Upper lobe of right lung (tissue), 1 donor: ENCODE measurements around the gene SSBP1. TPM values are rescaled to one million over a fixed set of nuclear protein-coding genes. Genes with fewer than 3 reads are reported as not detected.

Experiments used
- ATAC-seq: fragments of 200-7000 bp; cut with Tn5 transposase; one replicate; pipeline ENCODE4 v1.9.1; 2020; ENCODE audit warnings: mild to moderate bottlenecking, moderate library complexity
- DNase-seq: peaks from one replicate; pipeline ENCODE4 v3.0.0-alpha.2; 2020
- H3K27ac ChIP-seq: fragments of 200-600 bp; one replicate; pipeline ENCODE4 v1.8.0; 2022
- H3K27me3 ChIP-seq: fragments of 200-600 bp; one replicate; pipeline ENCODE4 v1.8.0; 2022; ENCODE audit warnings: mild to moderate bottlenecking
- H3K36me3 ChIP-seq: fragments of 200-600 bp; one replicate; pipeline ENCODE4 v1.8.0; 2022
- H3K4me1 ChIP-seq: fragments of 200-600 bp; one replicate; pipeline ENCODE4 v1.8.0; 2022
- H3K4me3 ChIP-seq: fragments of 200-600 bp; one replicate; pipeline ENCODE4 v1.8.0; 2022; ENCODE audit warnings: mild to moderate bottlenecking
- H3K9me3 ChIP-seq: fragments of 200-600 bp; one replicate; pipeline ENCODE4 v1.8.0; 2022
- CTCF ChIP-seq: fragments of 200-600 bp; IDR thresholded peaks from one replicate; pipeline ENCODE4 v1.8.0; 2022; ENCODE audit warnings: antibody characterized with exemption
- intact Hi-C: fragments of 100-400 bp; cut with DNase I; formaldehyde crosslinking; loops from one replicate; pipeline ENCODE4 v1.11.0; 2022
- total RNA-seq: library from RNA; stranded (reverse); fragmentation: NEBNext Ultra II Directional; extraction: Animal tissue kit (Norgen Biotek cat#: 25700); gene quantifications from one replicate; pipeline ENCODE4 v1.2.1, GENCODE V29; 2021
- donor health status: DM: no; HTN: yes; CAD: no; lungs with severe emphysema.

Gene SSBP1
- total RNA-seq, 1 donor from 2014 or later, result 64.9 TPM

- no peak for ATAC-seq
- intact Hi-C loops, result no loop called here
These were observed 34.0 kb upstream of the SSBP1 start for GRCh38 chr7:141704112-141704511.

GRCh38 chr7:141704741-141705140, 33.4 kb upstream of the SSBP1 start:
- no peak for DNase-seq

More at GRCh38 chr7:141704112-141704511, 34.0 kb upstream of the SSBP1 start:
- Histone ChIP-seq H3K4me1 (peaks cover 8% of the 10 kb centered on the region), H3K4me3 (no peak overlapping the region), H3K36me3 (no peaks in the 10 kb centered on the region), H3K27ac (no peak overlapping the region), H3K9me3 (no peaks in the 10 kb centered on the region), H3K27me3 (no peaks in the 10 kb centered on the region)
- no peak for TF ChIP-seq CTCF
- DNase-seq, result no peak

GRCh38 chr7:141706239-141707064, 31.7 kb upstream of the SSBP1 start:
- H3K9me3 ChIP-seq, result no peaks in the 10 kb centered on the region
- no peaks in the 10 kb centered on the region for H3K36me3 ChIP-seq
- DNase-seq, result no peak
- peaks cover 8% of the 10 kb centered on the region for H3K4me1 ChIP-seq
- no peak for ATAC-seq
- H3K4me3 ChIP-seq, result no peak overlapping the region
- H3K27me3 ChIP-seq, result no peaks in the 10 kb centered on the region
- intact Hi-C loops, result no loop called here
- no peak for TF ChIP-seq CTCF
- H3K27ac ChIP-seq, result no peak overlapping the region

More at GRCh38 chr7:141704741-141705140, 33.4 kb upstream of the SSBP1 start:
- Histone ChIP-seq H3K9me3 (no peaks in the 10 kb centered on the region), H3K4me3 (no peak overlapping the region), H3K36me3 (no peaks in the 10 kb centered on the region), H3K27ac (no peak overlapping the region), H3K27me3 (no peaks in the 10 kb centered on the region), H3K4me1 (peaks cover 8% of the 10 kb centered on the region)
- intact Hi-C loops, result no loop called here
- ATAC-seq, result no peak
- TF ChIP-seq CTCF, result no peak

- Histone ChIP-seq H3K4me1 (no peaks in the 10 kb centered on the region), H3K4me3 (no peak within 1 kb of the TSS), H3K27ac (no peak within 1 kb of the TSS), H3K9me3 (no peaks in the 10 kb centered on the region), H3K27me3 (no peaks in the 10 kb centered on the region), H3K36me3 (no peaks in the 10 kb centered on the region)
- intact Hi-C loops, result no loop called here
- ATAC-seq (no peak), DNase-seq (no peak)
- TF ChIP-seq CTCF, result no peak
These were observed 29.8 kb upstream of the SSBP1 start, which contains the start of gene WEE2 for GRCh38 chr7:141708351-141708750. Gene WEE2 (plus strand): TSS chr7:141708353. CDS start chr7:141708759, 406 bp downstream.

- DNase-seq (no peak), ATAC-seq (no peak)
- no peak for TF ChIP-seq CTCF
- Histone ChIP-seq H3K4me3 (no peak overlapping the region), H3K4me1 (no peaks in the 10 kb centered on the region), H3K27ac (no peak overlapping the region), H3K27me3 (no peaks in the 10 kb centered on the region), H3K9me3 (no peaks in the 10 kb centered on the region), H3K36me3 (no peaks in the 10 kb centered on the region)
- intact Hi-C loops, result no loop called here
These were observed 28.8 kb upstream of the SSBP1 start for GRCh38 chr7:141709318-141709717.
